ENCODE measurements around the gene ALDH4A1.
A peak's percentile ranks its signal among the peaks of the same experiment; 100 is the strongest.

Gene ALDH4A1

DNA sequence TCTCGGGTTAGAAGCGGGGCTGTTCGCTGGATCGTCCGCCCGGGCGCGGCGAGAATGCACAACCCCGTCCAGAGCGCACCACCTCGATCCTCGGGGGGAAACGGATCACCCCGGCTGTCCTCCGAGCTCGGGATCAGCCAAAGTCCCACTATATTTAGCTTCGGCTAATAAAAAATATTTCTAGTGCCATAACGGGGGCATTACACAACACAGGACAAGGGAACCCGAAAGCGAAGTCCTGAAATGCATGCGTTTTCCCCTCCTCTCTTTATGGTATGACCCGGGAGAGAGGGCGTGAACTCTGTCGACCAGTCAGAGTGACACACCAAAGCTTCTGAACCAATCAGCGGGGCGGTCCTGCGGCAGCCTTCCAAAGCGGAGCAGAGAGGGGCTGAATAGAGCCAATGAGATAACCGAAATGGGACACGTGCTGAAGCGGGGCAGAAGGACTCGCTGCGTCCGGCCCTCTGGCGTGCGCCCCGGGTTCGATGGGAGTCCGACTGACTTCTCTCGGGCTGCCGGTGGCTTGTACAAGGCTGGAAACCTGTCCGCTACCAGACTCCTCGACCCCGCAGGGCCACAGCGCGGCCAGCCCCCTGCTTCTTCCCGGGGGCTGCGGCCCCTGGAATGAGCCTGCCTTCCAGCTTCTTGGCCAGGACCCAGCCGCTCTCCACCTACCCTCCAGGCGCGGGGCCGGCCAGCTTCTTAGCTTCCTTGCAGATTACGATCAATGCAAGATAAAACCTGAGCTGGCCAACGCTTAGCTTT, at the start of gene ALDH4A1:
Gene ALDH4A1, minus strand, starts transcription at position 33 of the 768 bp plus-strand sequence. Its CDS starts 32 bp downstream, at position 1.
- DNase-seq (ENCODE audit: low read depth in 2 of 2) = peak; percentile 90 to 91

- peak; percentile 81 to 84 for DNase-seq (ENCODE audit: low read depth in 2 of 2)
Observed at GRCh38 chr1:18951818-18952391, 49.5 kb upstream of the ALDH4A1 start.

DNA sequence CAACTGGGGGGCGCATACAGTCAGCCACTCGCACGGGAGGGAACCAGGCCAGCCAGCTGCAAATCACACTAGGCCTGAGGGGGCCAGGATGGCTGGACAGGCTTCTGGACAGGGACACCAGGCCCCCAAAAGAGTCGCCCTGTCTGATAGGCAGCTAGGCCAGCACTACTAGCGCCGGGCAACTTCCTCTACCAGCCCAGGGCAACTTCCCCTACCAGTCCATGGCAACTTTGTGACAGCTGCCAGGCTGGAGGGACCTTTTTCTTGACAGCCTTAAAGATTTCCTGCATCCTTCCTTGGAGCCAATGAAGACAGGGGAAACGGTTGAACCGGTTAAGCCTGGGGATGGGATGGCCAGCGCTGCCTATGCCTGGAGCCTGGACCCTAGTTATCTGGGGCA, 49.1 kb upstream of the ALDH4A1 start:
- DNase-seq (ENCODE audit: low read depth in 2 of 2) = no peak

GRCh38 chr1:18950401-18951026, 48.2 kb upstream of the ALDH4A1 start:
- peak in 1 of 2 donors; percentile 19 for DNase-seq (ENCODE audit: low read depth in 2 of 2)

DNA sequence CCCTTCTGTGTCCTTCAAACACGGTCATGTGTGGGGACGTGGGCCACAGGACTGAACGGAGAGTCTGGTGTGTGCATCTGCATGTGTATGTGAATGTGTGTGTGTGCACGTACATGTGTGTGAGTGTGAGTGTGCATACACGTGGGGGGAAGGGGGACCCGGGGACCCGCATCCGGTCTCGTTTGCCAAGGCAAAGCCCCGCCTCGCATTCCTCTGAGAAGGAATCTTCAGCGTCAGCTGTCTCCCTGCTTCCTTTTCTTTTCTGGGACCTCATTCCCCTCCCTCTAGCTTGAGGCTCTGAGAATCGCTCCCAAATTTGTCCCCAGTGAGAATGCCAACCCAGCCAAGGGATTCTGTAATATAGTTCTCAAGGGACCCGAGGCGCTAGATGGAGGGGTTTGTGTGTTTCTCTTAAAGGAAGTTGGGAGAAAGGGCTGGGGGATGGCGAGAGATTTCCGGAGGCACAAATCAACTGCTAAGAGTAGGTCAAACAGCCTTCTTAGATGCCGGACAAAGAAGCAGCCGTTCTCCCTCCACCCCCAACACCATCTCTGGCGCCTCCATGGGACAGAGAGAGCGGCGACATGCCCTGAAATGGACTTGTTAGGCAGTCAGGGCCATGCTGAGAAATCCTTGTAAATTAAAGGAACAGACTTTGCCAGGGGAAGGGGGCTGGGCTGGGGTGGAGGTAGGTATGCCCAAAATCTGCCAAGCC, 47.5 kb upstream of the ALDH4A1 start:
- DNase-seq (ENCODE audit: low read depth in 2 of 2) = no peak

DNA sequence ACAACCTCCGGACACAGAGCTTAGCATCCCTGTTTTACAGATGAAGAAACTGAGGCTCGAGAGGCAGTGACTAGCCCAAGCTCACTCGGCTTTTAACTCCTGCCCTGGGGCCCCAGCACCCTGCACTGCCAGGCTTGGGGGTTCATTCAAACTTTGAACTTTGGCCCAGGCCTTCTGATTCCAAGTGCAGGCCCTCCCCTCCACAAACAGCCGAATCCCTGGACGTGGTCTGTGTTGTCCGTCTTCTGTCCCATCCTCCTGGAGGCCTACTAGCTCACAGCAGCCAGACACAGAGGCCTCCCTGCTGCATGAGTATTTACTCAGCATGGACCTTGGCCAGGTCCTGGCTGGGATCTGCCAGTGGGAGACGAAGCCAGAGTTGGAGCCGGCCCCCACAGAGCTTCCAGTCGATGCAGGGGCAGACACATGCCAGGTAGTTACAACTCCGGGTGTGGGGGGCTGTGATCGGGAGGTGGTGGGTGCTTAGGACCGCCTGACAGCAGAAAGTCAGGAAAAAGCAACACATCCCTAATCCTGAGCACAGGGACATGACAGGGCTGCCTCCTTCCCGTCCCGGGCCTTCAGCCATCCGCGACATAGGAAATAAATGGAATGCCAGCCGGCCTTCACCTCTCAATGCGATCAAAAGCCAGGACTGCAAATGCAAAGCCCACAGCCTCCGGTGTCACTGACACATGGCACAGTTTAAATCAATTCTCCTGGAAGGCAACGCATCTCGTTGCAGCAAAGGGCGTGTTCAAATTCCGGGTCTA, 46.7 kb upstream of the ALDH4A1 start:
- no peak for DNase-seq (ENCODE audit: low read depth in 2 of 2)

- peak in 1 of 2 donors; percentile 45 for DNase-seq (ENCODE audit: low read depth in 2 of 2)
Observed at GRCh38 chr1:18948048-18948912, 45.9 kb upstream of the ALDH4A1 start.

DNA sequence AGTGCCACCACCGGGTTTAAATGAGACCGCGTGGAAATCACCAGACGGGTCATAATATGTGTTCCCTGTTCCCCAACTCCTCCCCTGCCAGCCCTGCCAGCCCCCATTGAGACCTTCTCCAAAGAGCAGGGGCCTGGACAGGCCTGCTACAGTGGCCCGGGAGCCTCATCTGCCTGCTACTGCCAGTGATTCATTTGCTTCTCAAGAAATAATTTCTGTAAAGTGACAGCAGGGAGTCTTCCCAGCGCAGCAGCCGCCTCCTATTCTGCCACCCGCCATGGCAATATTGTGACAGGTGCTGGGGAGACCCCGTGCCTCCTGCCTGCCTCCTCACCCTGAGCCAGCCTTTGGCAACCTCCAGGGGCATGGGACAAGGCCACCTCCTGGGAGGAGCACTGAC, 45.2 kb upstream of the ALDH4A1 start:
- DNase-seq (ENCODE audit: low read depth in 2 of 2) = no peak

- DNase-seq (ENCODE audit: low read depth in 2 of 2) = no peak
Observed at GRCh38 chr1:18946550-18947381, 44.4 kb upstream of the ALDH4A1 start.

DNA sequence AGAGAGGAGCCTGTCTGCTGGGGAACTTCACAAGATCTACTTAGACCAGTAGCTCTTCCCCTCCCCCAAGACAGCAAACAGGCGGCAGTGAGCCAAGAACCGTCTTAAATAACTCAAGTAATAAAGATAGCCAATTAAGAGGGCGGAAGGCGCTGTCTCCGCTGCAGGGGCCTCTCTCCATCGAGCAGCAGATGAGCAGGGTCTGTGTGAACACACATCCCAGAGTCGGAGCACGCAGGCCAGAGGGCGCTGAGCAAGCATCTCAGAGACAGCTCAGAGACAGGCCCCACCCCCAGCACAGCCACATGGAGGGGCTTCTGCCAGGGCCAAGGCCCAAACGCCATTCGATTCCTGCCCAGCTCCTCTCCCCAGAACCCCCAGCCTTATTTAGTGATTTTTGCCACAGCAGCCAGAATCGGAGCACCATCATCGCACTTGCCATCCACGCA, 43.1 kb upstream of the ALDH4A1 start:
- no peak for DNase-seq (ENCODE audit: low read depth in 2 of 2)

DNA sequence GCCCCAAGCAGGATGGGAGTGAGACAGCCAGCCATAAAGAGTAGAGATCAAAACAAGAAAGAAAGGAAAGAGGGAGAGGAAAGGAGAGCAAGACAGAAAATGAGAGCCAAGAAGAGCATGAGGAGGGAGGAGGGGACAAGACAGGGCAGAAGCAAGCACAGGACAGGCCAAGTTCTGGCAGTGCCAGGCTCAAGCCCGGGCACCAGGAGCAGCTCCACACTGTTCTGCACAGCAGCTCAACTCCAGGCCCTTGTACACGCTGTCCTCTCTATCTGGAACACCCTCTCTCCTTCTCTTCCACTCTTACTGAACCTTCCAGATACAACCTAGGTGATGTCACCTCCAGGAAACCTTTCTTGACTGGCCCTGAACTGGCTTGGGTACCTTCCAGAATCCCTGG, 42.5 kb upstream of the ALDH4A1 start:
- DNase-seq (ENCODE audit: low read depth in 2 of 2) = no peak

DNA sequence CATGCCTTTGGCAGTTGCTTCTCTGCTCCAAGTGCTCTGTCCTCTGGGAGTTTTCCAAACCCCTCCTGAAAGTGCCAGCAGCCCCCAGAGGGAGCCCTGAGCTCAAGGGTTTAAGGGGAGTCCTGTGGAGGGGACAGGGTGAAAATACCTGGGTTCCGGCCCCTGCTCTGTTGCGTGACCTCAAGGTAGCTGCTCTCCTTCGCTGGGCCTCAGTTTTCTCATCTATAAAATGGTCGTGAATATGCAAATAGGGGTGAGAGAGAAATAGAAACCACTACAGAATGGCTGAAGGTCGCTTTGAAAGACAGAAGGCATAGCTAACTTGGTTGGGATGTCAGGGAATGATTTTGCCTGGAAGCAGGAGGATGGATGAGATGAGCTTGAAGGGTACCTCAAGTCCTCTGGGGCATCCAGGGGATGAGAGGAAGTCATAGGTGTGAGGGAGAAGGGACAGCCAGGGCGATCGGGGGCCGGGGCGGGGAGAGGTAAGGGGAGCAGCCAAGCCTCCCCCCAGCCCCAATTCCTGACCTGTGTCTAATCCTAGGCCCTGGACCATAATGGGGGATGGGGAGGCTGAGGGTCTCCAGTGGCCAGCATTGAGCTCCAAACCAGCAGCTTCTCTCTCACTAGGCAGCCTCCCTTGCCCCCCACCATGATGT, 41.7 kb upstream of the ALDH4A1 start:
- no peak for DNase-seq (ENCODE audit: low read depth in 2 of 2)

DNA sequence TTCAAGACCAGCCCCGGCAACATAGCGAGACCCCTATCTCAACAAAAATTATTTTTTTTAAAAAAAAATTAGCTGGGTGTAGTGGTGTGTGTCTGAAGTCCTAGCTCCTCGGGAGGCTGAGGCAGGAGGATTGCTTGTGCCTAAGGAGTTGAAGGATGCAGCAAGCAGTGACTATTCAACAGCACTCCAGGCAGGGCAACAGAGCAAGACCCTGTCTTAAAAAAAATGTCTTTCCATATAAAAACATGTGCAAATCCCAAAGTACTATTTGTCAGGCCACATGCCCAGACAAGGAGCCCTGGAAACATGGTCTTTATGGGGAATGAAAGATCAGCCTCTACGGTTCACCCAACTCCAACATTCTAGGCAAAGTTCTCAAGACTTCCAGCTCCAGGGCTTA, 40.8 kb upstream of the ALDH4A1 start:
- DNase-seq (ENCODE audit: low read depth in 2 of 2) = no peak

DNA sequence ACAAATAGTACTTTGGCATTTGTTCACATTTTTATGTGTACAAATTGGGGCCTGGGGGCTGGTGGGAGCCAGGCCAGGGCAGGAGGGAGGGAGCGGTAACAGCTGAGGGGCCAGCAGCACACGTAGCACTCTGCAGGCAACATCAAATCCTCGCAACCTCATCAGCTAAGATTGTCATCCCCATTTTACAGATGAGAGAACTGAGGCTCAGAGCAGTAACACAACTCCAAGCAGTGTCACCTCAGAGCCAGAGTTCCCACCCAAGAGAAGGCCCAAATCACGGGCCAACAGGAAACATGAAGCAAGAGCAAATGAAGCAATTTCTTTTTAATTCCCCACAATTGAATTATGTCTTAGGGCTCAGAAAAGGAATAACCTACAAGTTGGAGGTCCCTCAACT, 40.0 kb upstream of the ALDH4A1 start:
- no peak for DNase-seq (ENCODE audit: low read depth in 2 of 2)

DNA sequence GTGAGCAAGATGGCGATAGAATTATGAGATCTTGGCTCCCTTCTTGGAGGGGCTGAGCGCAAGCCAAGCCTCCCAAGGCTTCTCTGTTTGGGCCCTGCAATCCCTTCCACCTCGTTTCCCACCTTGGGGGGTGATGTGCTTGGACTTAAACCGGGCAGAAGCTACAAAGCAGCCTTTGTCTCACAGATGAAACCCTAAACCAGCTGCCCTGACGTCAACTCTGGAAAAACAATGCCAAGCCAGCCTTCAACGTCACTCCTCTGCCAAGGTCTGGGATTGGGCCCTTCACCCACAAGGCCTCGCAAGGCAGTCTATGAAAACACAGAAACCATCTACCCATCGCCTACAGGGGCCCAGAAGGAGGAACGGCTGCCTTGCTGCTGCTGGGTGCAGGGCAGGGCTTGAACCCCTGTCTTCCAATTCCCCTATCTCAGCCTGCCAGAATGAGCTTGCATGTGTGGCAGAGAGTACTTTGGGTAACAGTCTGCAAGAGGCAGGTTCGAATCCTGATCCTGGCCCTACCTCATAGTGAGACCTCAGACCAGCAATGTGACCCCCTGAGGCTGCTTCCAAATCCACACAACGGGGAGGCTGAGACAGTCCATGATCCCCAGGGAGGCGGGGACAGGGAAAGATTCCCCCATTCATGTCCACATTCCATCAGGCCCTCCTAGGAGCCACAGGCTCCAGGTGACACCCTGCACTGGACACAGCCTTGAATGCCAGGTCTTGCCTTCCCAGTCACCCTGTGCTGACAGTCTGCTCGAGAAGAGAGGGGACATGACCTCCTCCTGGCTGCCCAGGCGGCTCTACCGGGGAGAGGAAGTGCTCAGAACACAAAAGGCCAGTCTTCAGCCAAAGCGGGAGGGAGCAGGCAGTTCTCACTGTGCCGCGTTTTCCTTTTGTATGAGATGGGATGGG, 39.1 kb upstream of the ALDH4A1 start:
- no peak for DNase-seq (ENCODE audit: low read depth in 2 of 2)

DNA sequence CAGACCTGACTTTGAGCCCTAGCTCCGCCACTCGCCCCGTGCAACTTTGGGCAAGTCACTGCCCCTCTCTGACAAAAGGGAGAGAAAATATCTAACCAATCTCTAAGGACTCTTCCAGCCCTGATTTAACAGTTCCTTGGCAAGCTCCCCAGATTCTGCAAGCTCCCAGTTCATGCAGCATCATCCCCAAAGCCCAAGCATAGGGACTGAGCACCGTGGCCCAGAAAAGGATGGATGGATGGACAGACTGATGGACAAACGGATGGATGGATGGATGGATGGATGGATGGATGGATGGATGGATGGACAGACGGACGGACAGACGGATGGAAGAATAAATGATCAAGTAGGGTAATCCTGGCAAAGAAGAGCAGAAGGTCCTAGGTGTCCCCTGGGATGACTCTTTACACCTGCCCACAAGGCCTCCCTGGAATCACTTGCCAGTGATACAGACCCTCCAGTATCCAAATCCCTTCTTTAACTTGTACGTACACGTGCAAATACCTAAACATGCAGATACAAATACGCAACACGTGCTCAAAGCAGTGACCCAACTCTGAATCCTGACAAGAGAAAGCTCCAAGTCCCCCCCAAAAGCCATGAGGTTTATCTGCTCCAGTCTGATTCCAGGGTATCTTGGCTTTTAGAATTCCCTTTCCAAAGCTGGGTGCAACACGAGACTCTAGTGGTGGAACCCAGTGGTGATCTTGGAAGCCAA, 38.1 kb upstream of the ALDH4A1 start:
- DNase-seq (ENCODE audit: low read depth in 2 of 2) = no peak

Data from stimulated activated CD8-positive, alpha-beta memory T cell treated with anti-CD3 and anti-CD28 coated beads, Interleukin-15, amount 100 ng/mL, for 48 hours (primary cell).